Spleen (tissue), 7 donors: ENCODE measurements around the gene FNDC7.

Source experiments
- CTCF ChIP-seq, 11 experiments: fragments of 200-600 bp in 7 of 11; fragments of 450-650 bp in 4 of 11; sonication (generic) in 4 of 11; IDR thresholded peaks in 8 of 11; conservative IDR thresholded peaks in 3 of 11; 1 replicate in 7 of 11; 2 replicates in 4 of 11; pipeline versions ENCODE4 v1.4.0 to v1.8.0; 2016 to 2021; ENCODE audit warnings: antibody characterized with exemption in 11 of 11, inconsistent platforms in 4 of 11, mild to moderate bottlenecking in 1 of 11
- POLR2A ChIP-seq, 3 donors: fragments of 450-650 bp; IDR thresholded peaks; one replicate each; pipeline ENCODE4 v1.5.1; 2017; ENCODE audit warnings: antibody characterized with exemption in 3 of 3, mild to moderate bottlenecking in 1 of 3
- donor health status: DM: no; HTN: no; CAD: no; lungs with moderate emphysema.
- donor health status: DM: no; HTN: no; CAD: no.
- donor health status: DM: no; HTN: no; CAD: no.

DNA sequence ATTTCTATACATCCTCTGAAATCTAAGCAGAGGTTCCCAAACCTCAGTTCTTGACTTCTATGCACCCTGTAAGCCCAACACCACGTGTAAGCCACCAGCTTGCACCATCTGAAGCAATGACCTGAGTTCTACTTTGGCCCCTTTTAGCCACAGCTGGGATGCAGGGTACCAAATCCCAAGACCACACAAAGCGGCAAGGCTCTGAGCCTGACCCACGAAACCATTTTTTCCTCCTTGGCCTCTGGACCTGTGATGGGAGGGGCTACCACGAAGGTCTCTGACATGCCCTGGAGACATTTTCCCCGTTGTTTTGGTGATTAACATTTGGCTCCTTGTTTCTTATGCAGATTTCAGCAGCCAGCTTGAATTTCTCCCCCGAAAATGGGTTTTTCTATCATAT is 72.6 kb downstream of the FNDC7 start:
- TF ChIP-seq CTCF (IDR thresholded peaks at IDR 0.05 in 8 of 11, conservative IDR thresholded peaks at IDR 0.05 in 3 of 11) (no peak), POLR2A (IDR thresholded peaks at IDR 0.05) (no peak)
